HEK293 (cell line): ENCODE data around the gene NELFB.

Source experiments
- CTCF ChIA-PET: fragments of 350-600 bp; formaldehyde crosslinking; extraction: SDS; loops from one replicate; lab custom pipeline; 2021; ENCODE audit warnings: antibody characterized with exemption; lab: Yijun Ruan, JAX
- POLR2A ChIA-PET: fragments of 300-600 bp; formaldehyde crosslinking; extraction: SDS; loops from one replicate; lab custom pipeline; 2020; ENCODE audit warnings: antibody characterized with exemption, inconsistent platforms; lab: Yijun Ruan, JAX
- H3K27ac ChIP-seq: fragments of 200-500 bp; sonication (Bioruptor generic); 2 replicates; pipeline ENCODE4 v1.5.1; 2014; ENCODE audit warnings: low read depth, low read length, control low read depth, inconsistent platforms; ENCODE audit errors: extremely low read depth
- H3K36me3 ChIP-seq, 2 experiments: fragments of 200-500 bp in 1 of 2; sonication (Bioruptor generic) in 1 of 2; 1 replicate in 1 of 2; 2 replicates in 1 of 2; pipeline ENCODE4 v1.5.1; 2014 to 2017; ENCODE audit warnings: inconsistent platforms in 2 of 2, low read length in 2 of 2; ENCODE audit not compliant: control insufficient read depth in 2 of 2, insufficient read depth in 1 of 2
- H3K4me1 ChIP-seq: fragments of 200-500 bp; sonication (Bioruptor generic); 2 replicates; pipeline ENCODE4 v1.5.1; 2014; ENCODE audit warnings: mild to moderate bottlenecking, low read length, inconsistent platforms; ENCODE audit not compliant: control insufficient read depth, insufficient read depth
- H3K4me3 ChIP-seq: 2 replicates; pipeline ENCODE4 v1.5.1; 2011; ENCODE audit warnings: low read depth, mild to moderate bottlenecking, control low read depth, low read length, moderate library complexity
- H3K9me3 ChIP-seq: fragments of 200-500 bp; sonication (Bioruptor generic); 2 replicates; pipeline ENCODE4 v1.5.1; 2014; ENCODE audit warnings: low read depth, low read length, inconsistent platforms; ENCODE audit not compliant: control insufficient read depth, insufficient read depth
- AEBP2 ChIP-seq: fragments of 450-650 bp; formaldehyde crosslinking; IDR thresholded peaks from 2 replicates; pipeline ENCODE4 v1.5.1; 2016; ENCODE audit warnings: missing biosample characterization, missing genetic modification characterization, borderline replicate concordance
- FEZF1 ChIP-seq: fragments of 450-650 bp; formaldehyde crosslinking; IDR thresholded peaks from 2 replicates; pipeline ENCODE4 v1.5.1; 2016; ENCODE audit warnings: missing biosample characterization, missing genetic modification characterization
- KLF7 ChIP-seq: fragments of 450-650 bp; formaldehyde crosslinking; IDR thresholded peaks from 2 replicates; pipeline ENCODE4 v1.5.1; 2016; ENCODE audit warnings: missing biosample characterization, missing genetic modification characterization, borderline replicate concordance
- KLF8 ChIP-seq: fragments of 450-650 bp; formaldehyde crosslinking; IDR thresholded peaks from 2 replicates; pipeline ENCODE4 v1.5.1; 2016; ENCODE audit warnings: missing biosample characterization, missing genetic modification characterization
- ZNF157 ChIP-seq: fragments of 450-650 bp; formaldehyde crosslinking; IDR thresholded peaks from 2 replicates; pipeline ENCODE4 v1.5.1; 2016; ENCODE audit warnings: missing biosample characterization, missing genetic modification characterization
- ZNF274 ChIP-seq, 2 experiments: fragments of 200-500 bp in 1 of 2; fragments of 450-650 bp in 1 of 2; sonication (Bioruptor generic) in 1 of 2; formaldehyde crosslinking in 1 of 2; IDR thresholded peaks; 2 replicates each; pipeline versions ENCODE4 v1.5.1 to v1.6.1; 2014 to 2016; ENCODE audit warnings: borderline replicate concordance in 1 of 2, inconsistent platforms in 1 of 2, low read length in 1 of 2, missing biosample characterization in 1 of 2, missing genetic modification characterization in 1 of 2
- ZNF366 ChIP-seq: fragments of 450-650 bp; formaldehyde crosslinking; conservative IDR thresholded peaks from 2 replicates; pipeline ENCODE4 v1.5.1; 2016; ENCODE audit warnings: missing biosample characterization, missing genetic modification characterization
- ZNF37A ChIP-seq: fragments of 450-650 bp; IDR thresholded peaks from 2 replicates; pipeline ENCODE4 v1.5.1; 2018; ENCODE audit warnings: missing biosample characterization, missing genetic modification characterization
- ZNF510 ChIP-seq: fragments of 450-650 bp; formaldehyde crosslinking; IDR thresholded peaks from 2 replicates; pipeline ENCODE4 v1.5.1; 2018; ENCODE audit warnings: mild to moderate bottlenecking, missing genetic modification characterization, missing biosample characterization; ENCODE audit not compliant: insufficient replicate concordance
- ZNF513 ChIP-seq: fragments of 450-650 bp; IDR thresholded peaks from 2 replicates; pipeline ENCODE4 v1.5.1; 2018; ENCODE audit warnings: missing biosample characterization, missing genetic modification characterization
- ZNF518A ChIP-seq: fragments of 450-650 bp; formaldehyde crosslinking; conservative IDR thresholded peaks from 2 replicates; pipeline ENCODE4 v1.5.1; 2016; ENCODE audit warnings: low read depth, missing biosample characterization, missing genetic modification characterization
- ZNF558 ChIP-seq: fragments of 450-650 bp; formaldehyde crosslinking; IDR thresholded peaks from 2 replicates; pipeline ENCODE4 v1.5.1; 2016; ENCODE audit warnings: missing biosample characterization, missing genetic modification characterization
- ZNF626 ChIP-seq: fragments of 450-650 bp; sonication (Bioruptor Pico); formaldehyde crosslinking; IDR thresholded peaks from 2 replicates; pipeline ENCODE4 v1.5.1; 2018; ENCODE audit warnings: missing biosample characterization, missing genetic modification characterization, inconsistent platforms
- ZNF654 ChIP-seq: fragments of 450-650 bp; formaldehyde crosslinking; IDR thresholded peaks from 2 replicates; pipeline ENCODE4 v1.5.1; 2016; ENCODE audit warnings: low read depth, missing biosample characterization, missing genetic modification characterization
- ZNF670 ChIP-seq: fragments of 450-650 bp; formaldehyde crosslinking; IDR thresholded peaks from 2 replicates; pipeline ENCODE4 v1.5.1; 2016; ENCODE audit warnings: missing biosample characterization, missing genetic modification characterization, low read depth
- ZXDB ChIP-seq: fragments of 450-650 bp; formaldehyde crosslinking; IDR thresholded peaks from 2 replicates; pipeline ENCODE4 v1.5.1; 2016; ENCODE audit warnings: missing biosample characterization, missing genetic modification characterization
- TF ChIP-seq, protein P1 (sequence below): fragments of 450-650 bp; formaldehyde crosslinking; IDR thresholded peaks from 2 replicates; pipeline ENCODE4 v1.5.1; 2016; ENCODE audit warnings: missing biosample characterization, missing genetic modification characterization
- TF ChIP-seq, protein P2 (sequence below): fragments of 450-650 bp; formaldehyde crosslinking; IDR thresholded peaks from 2 replicates; pipeline ENCODE4 v1.5.1; 2016; ENCODE audit warnings: missing biosample characterization, missing genetic modification characterization

NELFB gene

DNA sequence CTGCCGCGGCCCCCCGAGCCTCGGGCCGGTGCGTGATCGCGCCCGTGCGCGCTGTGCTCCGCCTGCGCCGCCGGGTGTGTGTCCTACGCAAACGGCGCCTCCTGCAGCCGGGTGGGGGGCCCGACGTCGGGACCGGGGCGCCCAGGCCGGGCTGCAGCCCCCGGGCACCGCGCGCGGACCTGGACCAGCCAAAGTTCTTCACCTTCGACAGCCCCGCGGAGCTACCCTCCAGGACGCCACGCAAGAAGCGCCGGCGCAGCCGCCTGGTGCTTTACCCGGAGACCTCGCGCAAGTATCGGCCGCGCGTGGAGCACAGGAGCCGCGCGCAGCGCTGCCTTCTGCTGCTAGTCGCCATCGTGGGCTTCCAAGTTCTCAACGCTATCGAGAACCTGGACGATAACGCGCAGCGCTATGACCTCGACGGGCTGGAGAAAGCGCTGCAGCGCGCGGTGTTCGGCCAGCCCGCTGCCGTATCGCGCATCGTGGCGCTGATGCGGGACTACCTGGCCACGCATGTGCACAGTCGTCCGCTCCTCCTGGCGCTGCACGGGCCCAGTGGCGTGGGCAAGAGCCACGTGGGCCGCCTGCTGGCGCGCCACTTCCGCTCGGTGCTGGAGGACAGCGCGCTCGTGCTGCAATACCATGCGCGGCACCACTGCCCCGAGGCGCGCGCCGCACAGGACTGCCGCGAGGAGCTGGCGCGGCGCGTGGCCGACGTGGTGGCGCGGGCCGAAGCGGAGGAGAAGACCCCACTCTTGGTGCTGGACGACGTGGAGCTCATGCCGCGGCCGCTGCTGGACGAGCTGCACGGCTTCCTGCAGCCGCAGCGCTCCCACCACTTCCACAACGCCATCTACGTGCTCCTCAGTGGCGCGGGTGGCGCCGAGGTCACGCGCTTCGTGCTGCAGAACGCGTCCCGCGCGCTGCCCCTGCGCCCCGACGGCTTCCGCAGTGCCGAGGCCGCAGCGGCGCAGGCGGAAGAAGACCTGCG, 23.9 kb downstream of the NELFB start:
- CTCF ChIA-PET, result interaction anchor here (1.4 kb wide), 1 partner anchor 42 kb away, joined by 5 read pairs; no protein-coding TSS in a partner anchor
- POLR2A ChIA-PET, result interaction anchor here (0.7 kb wide), 2 partner anchors 12 to 15 kb away, joined by 3 read pairs; no protein-coding TSS in a partner anchor
- H3K4me1 ChIP-seq, result 0 out of 2 replicates have a peak, but pooled peaks cover 4% of the 10 kb centered on the region
- no peaks in the 10 kb centered on the region for H3K9me3 ChIP-seq
- peaks cover 0 to 8% of the 10 kb centered on the region in 2 experiments; a peak in 1 of 3 replicates for H3K36me3 ChIP-seq
- no peak overlapping the region for H3K27ac ChIP-seq
- no peak overlapping the region for H3K4me3 ChIP-seq
- TF ChIP-seq ZNF558 (no peak), ZNF518A (tag by site-specific recombination) (no peak), ZNF513 (tag by site-specific recombination) (no peak), ZNF670 (tag by site-specific recombination) (no peak), KLF7 (tag by site-specific recombination) (no peak), FEZF1 (tag by site-specific recombination) (no peak), ZNF37A (tag by site-specific recombination) (no peak), KLF8 (tag by site-specific recombination) (no peak), AEBP2 (tag by site-specific recombination) (no peak), ZNF510 (tag by site-specific recombination) (no peak), ZNF626 (tag by site-specific recombination) (no peak), ZNF157 (tag by site-specific recombination) (no peak), ZNF274 (IDR thresholded peaks at IDR 0.05; ENCODE audit: low read length) (no peak), ZNF274 (tag by site-specific recombination; IDR thresholded peaks at IDR 0.05; ENCODE audit: borderline replicate concordance) (no peak), ZXDB (tag by site-specific recombination) (no peak), ZNF366 (tag by site-specific recombination) (no peak), ZNF654 (no peak)
- TF ChIP-seq, protein P1, sequence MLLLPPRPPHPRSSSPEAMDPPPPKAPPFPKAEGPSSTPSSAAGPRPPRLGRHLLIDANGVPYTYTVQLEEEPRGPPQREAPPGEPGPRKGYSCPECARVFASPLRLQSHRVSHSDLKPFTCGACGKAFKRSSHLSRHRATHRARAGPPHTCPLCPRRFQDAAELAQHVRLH (tag by site-specific recombination), result no peak
- TF ChIP-seq, protein P2, sequence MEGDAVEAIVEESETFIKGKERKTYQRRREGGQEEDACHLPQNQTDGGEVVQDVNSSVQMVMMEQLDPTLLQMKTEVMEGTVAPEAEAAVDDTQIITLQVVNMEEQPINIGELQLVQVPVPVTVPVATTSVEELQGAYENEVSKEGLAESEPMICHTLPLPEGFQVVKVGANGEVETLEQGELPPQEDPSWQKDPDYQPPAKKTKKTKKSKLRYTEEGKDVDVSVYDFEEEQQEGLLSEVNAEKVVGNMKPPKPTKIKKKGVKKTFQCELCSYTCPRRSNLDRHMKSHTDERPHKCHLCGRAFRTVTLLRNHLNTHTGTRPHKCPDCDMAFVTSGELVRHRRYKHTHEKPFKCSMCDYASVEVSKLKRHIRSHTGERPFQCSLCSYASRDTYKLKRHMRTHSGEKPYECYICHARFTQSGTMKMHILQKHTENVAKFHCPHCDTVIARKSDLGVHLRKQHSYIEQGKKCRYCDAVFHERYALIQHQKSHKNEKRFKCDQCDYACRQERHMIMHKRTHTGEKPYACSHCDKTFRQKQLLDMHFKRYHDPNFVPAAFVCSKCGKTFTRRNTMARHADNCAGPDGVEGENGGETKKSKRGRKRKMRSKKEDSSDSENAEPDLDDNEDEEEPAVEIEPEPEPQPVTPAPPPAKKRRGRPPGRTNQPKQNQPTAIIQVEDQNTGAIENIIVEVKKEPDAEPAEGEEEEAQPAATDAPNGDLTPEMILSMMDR (tag by site-specific recombination), result no peak
